GM12875 (cell line): ENCODE results near the gene GREB1.

Experiments used
- H3K4me3 ChIP-seq: one replicate; pipeline ENCODE4 v1.5.1; 2011; ENCODE audit warnings: low read depth, low read length, control low read depth
- CTCF ChIP-seq: IDR thresholded peaks from 2 replicates; pipeline ENCODE4 v1.5.1; 2011; ENCODE audit warnings: low read depth, mild to moderate bottlenecking, control low read depth, inconsistent platforms, low read length, moderate library complexity, borderline replicate concordance; ENCODE audit not compliant: insufficient read depth

GREB1 gene

DNA sequence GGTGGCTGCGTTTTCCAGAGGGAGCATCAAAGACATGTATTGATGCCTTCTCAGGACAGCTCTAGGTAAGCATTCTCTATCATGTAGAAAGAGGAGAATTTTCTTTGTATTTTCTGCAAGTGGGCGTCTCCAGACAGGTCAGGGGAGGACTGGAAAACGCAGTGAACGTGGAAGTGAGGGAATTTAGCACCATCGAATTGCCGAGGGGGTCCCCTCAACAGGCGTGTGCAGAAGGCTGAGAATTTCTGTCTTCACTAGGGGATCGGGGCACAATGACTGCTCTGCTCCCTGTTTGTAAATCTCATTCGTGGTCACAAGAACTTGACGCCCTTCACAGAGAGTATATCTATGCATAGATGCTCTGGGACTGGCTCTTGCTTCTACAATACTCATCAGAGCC, 141.1 kb downstream of the GREB1 start:
- H3K4me3 ChIP-seq = no peak overlapping the region
- TF ChIP-seq CTCF = no peak

- H3K4me3 ChIP-seq = no peak overlapping the region
- no peak for TF ChIP-seq CTCF
Observed at GRCh38 chr2:11675423-11676112, 141.7 kb downstream of the GREB1 start.

DNA sequence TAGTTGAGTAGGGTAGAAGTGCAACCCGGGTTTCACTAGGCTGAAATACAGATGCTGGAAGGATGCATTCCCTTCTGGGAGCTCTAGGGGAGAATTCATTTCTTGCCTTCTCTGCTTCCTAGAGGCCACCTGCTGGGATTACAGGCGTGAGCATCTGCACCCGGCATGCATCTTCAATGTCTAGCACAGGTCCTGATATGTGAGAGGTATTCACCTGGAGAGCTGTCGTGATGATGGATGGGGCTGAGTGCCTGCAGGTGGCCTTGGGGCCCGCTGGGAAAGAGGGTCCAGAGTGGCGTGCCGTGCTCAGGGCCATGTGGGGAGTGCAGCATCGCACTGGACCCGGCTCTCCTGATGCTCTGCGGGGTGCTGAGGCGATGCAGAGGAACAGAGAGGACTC, 142.8 kb downstream of the GREB1 start:
- no peak overlapping the region for H3K4me3 ChIP-seq
- TF ChIP-seq CTCF = no peak

DNA sequence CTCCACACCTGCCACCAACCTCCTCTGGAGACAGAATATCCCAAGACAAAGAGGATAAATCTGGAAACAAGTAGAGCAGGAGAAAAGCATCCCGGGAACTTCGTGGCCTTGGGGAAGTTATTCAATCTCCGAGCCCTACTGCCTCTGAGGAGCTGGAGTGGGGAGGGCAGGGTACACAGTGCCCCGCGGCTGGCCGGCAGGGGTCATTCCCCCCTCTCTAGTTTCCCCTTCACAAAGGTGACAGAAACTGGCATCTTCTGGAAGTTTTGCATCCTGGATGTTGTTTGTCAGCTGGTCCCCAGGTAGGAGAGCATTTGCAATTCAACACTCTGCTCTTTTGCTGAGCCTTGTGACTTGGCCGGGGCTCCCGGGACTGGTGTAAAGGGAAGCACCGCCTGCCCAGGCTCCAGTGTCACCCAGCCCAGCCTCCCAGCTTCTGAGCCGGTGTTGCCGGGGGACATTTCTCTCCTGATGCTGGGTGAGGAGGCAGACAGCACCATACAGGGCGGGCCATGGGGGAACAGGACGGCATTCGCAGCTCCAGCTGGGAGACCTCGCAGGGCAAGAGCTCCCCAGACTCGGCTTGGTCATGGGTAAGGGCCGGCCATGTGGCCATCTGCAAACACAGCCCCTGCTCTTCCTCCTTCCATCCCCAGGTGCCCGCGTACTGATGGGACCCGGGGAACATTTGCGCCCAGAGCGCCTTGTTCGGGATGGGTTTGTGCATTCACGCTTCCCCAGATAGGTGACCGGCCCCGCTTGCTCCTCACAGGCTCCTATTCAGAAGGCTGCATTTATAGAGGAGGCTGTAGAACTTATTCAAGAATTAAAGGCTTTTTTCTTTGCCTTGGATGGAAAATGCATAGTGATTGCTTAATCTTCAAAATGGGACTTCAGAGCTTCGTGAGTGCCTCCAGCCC, 143.6 kb downstream of the GREB1 start:
- TF ChIP-seq CTCF = no peak
- H3K4me3 ChIP-seq = no peak overlapping the region

DNA sequence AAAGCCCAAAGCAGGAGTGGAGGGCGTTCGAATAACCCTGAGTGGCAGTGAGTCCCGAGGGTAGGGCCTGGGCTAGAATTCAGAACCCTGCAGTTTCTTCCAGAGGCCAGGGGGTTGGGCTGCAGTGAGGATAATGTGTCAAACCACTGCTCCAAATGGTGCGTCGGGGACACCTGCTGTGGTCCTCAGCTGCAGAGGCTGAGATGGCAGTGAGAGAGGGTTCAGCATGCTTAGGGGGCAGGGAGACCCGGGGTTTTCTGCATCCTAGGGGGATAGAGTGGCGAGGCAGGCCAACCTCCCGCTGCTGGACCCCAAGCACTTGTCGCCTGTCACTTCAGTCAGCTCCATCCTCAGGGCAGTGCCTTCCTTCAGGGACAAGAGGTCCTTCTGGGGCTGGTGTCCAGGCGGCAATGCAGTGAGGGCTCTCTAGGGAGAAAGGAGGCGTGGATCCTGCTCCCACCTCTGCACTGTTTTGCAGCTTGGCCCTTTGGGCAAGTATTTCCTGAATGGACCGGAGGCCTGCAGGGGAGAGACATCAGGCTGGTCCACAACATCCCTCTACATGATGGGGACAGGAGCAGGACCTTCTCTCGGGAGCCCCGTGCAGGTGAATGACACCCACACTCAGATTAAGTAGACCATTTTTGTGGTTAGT, 144.6 kb downstream of the GREB1 start:
- no peak overlapping the region for H3K4me3 ChIP-seq
- TF ChIP-seq CTCF = no peak

- no peak for TF ChIP-seq CTCF
- no peak overlapping the region for H3K4me3 ChIP-seq
Observed at GRCh38 chr2:11679016-11679415, 145.2 kb downstream of the GREB1 start.
